Midbrain (tissue), 1 donor: ENCODE results near the gene GTSF1L.

Experiments
- DNase-seq: peaks from one replicate; lab custom pipeline; 2025; lab: John Stamatoyannopoulos, UW

Gene GTSF1L

DNA sequence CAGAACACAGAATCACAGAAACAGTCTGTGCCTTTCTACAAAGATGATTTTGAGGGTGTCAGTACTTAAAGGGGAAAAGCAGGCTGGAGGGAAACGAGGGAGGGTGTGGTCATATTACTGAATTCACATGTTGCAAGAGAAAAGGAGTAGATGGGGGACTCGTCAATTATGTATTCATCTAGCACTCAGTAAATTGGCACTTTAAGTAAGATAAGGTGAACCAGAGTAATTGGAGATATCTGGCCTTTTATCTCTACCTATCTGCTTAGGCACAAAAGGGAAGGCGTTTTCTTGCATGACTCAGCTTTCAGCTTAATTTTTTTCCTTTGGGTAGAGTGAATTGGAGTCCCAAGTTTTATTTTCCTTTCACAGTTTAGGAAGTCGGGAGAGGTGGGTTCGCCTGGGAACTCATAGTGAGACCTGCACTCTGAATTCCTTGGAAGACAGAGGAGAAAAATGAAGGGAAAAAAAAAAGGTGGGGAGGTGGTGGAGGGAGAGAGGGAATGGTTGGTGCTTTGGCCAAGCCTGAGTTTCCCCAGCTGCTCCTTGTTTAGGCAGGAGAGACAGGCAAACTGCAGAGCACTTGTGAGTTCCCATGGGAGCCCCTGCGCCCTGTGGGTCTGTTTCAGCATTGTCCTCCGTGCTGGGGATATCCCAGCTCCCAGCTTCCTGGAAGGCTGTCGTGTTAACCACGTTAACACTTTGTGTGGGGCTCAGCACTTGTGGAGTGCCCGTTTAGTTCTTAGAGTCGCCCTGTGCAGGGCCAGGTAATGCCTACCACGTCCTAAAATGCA, 19.7 kb upstream of the GTSF1L start:
- DNase-seq = no peak

DNA sequence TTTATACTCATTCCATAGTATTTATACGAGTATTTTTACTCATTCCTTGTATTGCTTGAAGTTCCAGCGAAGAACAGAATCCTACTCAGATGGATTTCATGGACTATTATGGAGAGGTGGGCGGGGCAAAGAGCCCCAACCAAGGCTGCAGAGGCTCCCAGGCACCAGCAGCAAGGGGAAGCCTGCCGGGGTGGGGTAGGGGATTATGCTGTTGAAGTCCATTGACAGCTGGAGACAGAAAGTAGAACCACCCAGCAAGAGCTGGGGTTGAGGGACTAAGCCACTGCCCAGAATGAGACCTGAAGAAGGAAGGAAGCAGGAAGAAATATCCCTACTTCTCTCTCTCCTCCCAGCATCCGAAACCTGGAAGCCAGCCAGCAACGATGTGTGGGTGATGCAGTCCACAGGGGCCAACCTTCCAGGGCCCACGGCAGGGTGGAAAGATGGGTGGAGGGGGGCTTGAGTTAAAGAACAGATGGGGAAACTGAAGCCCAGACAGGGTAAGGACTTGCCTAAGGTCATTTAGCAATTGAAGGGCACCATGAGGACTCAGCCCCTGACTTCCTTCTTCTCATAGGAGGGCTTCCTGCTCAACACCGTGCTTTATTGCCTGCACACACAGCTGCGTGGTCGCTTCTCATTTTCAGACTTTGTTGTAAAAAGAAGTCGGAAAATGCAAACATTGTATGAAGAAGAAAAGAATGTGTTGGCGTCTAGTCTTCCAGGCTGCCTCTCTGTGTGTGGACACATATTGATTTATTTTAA, 18.3 kb upstream of the GTSF1L start:
- DNase-seq = no peak

DNA sequence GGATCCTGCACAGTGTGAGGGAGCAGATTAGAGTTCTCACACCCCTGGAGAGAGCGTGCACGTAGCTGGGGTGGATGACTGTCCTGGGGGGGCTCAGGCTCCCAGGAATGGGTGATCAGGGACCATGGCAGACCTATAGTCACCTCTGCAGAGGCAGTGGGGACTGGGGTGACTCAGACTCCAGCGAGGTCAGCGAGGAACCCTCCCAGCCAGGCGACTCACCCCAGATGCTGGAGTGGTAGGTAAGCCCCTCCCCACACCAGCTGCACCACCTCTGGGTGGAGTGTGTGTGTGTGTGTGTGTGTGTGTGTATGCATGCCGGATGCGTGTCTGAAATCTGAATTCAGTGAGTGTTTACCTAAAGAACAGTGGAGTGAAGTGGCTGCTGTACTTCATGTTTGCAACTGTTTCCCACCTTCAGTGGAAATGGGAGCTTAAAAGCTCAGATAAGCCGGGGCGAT, 17.4 kb upstream of the GTSF1L start:
- no peak for DNase-seq

DNA sequence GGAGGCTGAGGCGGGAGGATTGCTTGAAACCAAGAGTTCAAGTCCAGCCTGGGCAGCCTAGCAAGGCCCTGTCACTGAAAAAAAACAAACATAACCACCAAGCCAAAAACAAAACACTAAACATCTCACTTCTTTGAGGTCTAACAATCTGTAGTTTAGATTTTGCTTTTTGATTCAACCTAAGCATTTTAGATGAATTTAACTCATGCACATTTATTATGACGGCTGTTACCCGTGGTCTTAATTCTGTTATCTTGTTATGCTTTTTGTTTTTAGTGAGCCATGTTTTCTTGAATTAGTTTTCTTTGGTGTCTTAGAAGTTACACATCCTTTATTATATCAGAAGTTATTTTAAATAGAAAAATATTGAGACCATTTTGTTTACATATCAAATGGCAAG, 13.8 kb upstream of the GTSF1L start:
- DNase-seq = no peak

DNA sequence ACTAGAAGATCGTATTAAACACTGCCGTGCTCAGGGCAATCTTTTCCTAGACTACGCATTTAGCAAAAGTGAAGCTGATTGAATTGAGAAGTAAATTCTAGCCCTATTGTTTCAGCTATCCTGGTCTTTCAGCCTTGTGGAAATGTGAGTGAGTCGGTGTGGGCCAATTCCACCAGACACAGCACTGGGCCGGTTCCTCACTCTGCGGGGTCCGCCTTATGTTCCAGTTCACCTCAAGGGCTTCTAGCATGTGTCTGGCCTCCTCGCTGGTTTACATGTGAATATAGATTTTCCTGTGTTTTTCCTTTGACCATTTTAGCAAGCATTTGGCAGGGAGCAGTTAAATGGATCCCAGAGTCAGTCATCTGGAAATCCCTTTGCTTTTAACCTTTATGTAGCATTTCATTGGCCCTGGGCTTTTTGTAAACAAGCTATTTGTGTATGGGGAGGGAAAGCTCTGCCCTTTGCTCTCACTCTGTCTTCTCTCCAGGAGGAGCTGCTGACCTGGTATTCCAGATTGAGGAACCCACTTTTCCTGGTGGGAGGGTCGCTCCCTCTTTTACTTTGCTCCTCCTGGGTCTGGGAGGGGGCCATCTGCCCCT, 12.4 kb upstream of the GTSF1L start:
- no peak for DNase-seq

DNA sequence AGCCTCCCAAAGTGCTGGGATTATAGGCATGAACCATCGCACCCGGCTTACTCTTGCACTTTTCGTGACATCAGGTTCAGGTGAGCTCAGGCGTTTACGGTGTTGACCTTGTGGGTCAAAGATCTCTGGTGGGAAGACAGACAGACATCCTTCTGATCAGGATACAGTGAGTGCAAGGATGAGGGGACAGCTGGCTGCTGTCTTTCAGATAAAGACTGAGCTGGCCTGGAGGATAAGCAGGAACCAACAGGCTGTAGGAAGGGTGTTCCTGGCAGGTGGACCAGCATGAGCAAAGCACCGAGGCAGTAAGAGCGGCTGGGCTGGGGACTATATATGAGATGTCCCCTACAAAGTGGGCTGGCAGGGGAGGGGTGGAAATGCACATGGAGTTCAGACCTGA, 11.1 kb upstream of the GTSF1L start:
- DNase-seq = no peak

DNA sequence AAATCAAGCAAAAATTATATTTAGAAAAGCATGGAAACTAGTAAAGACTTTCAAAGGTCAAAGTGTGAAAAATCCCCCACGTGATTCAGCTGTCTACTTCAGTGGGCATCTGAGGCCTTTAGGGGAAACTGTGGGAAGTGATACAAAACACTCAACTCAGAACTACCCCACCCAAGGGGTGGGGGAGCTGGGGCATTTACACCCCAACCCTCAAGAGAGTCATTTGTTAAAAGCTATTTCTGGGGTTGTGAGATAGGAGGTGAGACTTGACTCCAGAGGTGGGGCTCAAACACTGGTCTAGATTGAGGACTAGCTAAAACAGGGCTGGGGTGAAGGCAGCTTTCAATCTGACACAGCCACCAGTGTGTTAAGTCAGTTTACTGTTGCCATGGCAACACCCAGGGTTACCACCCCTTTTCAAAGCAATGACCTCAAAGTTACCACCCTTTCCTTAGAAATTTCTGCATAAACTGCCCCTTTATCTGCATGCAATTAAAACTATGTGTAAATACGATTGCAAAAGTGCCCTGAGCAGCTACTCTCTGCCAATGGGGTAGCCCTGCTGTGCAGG, 9.9 kb upstream of the GTSF1L start:
- no peak for DNase-seq

DNA sequence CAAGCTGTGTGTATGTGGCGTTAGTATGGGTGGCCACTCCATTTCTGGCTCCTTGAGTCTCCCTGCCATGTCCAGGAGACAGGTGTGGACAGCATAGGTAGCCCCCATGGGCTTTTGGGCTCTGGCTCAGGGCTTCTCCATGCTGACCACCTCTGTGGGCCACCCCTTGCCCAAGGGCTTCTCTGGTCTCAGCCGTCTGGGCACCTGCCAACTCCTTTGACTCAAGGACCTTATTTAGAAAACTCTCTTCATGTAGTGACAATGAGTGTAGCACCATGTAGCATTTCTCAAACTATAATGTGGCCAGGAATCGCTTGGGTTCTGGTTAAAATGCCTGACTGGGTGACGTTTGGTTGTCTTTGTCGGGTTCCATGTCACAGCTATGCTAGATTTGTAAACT, 5.1 kb upstream of the GTSF1L start:
- DNase-seq = no peak

DNA sequence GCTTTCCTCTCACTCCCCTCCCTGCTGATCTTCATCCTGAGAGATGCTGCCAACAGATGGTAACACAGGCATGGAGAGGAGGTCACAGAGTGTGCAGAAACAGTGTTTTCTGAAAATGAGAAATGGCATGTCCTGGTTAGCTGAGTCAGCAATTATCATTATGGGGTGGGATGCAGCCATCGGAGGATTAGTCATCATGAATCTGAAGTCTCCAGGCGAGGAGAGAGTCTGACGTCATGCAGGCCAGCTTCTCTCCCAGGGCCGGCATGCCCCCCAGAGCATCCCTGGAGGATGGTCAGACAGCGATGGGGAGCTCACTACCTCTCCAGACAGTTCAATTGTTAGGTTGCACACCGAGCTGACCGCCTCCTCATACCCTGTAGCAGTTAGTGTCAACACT, 4.7 kb upstream of the GTSF1L start:
- no peak for DNase-seq

DNA sequence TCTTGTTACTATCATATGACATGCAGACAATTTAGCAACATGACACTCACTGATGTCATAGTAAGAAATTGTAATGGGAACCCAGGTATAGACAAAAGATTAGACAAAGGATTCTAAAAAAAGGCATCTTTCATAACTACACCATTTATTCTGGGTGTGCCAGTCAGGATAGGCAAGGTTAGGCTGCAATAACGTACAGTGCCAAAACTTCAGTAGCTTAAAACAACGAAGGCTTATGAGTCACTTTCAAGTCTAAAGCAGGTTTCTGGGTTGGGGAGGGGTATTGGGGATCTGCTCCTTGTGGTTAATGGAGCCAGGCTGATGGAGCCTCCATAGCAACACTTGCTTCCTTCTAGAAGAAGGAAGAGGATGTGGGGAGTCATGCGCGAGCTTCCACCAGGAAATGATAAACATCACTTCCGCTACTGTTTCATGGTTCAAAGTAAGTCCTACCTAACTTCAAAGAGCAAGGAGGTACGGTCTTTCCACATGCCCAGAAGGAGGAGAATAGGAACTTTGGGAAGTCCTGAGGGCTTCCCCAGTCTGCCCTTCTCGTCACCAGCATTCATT, 2.0 kb upstream of the GTSF1L start:
- no peak for DNase-seq

DNA sequence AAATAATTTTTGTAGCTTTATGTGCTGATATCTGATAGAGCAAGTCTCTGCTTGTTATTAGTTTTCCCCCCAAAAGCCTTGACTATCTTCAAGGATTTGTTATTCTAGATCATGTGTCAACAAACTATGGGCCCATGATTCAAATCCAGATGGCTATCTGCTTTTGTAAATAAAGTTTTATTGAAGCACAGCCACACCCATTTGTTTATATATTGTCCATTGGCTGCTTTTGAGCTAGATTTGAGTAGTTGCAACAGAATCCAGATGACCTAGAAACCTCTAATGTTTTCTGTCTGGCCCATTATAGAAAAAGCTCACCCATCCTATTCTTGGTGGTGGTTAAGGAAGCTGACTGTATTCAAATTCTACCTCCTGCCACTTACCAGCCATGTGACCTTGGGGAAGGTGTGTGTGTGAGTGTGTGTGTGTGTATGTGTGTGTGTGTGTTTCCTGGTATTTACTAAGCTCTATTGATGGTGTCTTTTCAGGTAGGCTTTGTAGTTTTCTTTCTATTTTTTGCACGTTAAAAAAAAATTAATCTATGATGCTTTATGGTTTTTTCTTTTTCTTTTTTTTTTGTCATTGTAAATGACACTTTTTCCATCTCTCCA, 1.3 kb upstream of the GTSF1L start:
- no peak for DNase-seq

DNA sequence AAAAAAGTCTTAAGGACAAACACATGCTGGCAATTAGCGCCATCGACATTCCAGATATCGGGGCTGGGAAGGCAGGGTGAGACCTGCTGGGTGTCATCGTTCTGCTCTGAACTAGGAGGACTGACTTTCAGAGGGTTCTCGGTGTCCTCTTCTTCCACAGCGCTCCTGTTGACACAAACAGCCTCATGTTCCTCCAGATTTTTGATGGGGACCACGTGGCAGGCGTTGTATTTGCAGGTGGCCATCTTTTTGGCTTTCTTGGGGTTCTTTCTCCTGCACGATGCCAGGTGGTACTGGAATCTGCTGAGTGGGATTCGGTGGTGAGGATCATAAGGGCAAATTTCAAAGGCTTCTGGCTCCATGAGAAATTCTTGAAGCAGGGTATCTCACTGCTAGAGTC, 469 bp downstream of the GTSF1L start:
- no peak for DNase-seq

DNA sequence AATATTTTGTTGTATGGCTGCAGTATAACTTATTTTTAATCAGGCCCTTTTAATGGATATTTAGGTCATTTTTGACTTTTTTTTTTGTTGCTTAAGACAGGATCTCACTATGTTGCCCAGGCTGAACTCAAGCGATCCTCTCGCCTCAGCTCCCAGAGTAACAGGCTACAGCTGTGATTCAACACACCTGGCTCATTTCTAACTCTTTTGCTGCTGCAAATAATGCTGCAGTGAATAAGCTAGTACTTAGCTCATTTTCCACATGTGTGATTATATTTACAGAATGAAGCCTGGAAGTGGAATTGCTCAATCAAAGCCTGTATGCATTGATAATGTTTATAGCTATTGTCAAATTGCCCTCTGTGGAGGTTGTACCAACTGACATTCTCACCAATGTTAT, 1.1 kb downstream of the GTSF1L start:
- DNase-seq = no peak

DNA sequence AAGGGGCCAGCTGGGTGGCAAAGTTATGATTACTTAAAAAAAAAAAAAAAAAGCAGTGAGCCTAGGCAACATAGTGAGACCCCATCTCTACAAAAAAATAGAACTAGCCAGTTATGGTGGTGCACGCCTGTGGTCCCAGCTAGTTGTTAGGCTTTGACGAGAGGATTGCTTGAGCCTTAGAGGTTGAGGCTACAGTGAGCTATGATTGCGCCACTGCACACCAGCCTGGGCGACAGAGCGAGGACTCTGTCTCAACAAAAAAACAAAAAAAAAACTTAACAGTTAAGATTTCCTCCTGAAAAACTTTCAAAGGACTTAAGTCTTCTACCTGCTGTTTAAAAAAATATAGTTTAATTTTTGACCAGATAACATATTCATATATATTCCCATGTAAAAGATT, 2.4 kb downstream of the GTSF1L start:
- no peak for DNase-seq

DNA sequence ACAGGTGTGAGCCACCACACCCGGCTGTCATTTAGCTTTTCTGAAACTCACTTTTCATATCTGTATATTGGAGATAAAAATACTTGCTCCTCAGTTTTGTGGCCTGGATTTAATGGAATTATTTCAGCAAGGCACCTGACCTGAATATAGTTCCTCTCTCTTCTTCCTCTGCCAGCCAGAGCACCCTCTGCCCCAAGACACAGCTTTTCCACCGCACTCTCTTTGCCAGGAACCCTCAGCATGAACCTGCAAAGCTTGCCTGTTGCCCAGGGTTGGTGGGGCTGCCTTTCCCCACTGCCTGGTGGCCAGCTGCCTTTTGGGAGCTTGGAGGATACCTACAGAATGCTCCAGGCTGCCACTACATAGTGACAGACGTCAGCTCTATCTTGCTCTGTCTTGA, 3.1 kb downstream of the GTSF1L start:
- DNase-seq = no peak

DNA sequence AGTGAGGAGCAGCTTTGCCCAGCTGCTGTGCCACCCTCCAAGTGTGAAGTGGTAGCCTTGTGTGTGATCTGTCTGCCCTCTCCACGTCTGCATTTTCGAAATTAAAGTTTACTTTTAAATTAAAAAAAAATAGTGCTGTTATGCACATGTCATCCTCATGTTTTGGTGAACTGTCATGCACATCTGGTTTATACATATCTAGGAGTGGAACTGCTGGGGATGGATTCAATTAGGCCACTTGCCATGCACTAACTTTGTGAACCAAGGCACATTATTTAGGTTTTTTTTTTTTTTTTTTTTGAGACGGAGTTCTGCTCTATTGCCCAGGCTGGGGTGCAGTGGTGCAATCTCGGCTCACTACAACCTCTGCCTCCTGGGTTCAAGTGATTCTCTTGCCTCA, 3.6 kb downstream of the GTSF1L start:
- no peak for DNase-seq

DNA sequence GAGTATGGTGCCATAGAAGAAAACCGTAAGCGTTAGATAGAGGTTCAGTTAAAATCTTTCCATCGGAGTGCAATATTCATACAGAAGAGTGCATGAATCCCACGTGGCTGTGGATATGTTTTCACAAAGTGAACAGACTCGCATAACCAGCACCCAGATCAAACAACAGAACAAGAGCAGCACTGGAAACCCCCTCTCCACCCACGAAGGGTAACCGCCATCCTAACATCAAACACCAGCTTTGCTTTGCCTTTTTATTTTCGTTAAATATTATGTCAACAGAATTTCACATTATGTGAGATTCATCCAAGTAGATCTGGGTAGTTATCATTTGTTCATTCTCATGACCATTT, 4.7 kb downstream of the GTSF1L start:
- no peak for DNase-seq

DNA sequence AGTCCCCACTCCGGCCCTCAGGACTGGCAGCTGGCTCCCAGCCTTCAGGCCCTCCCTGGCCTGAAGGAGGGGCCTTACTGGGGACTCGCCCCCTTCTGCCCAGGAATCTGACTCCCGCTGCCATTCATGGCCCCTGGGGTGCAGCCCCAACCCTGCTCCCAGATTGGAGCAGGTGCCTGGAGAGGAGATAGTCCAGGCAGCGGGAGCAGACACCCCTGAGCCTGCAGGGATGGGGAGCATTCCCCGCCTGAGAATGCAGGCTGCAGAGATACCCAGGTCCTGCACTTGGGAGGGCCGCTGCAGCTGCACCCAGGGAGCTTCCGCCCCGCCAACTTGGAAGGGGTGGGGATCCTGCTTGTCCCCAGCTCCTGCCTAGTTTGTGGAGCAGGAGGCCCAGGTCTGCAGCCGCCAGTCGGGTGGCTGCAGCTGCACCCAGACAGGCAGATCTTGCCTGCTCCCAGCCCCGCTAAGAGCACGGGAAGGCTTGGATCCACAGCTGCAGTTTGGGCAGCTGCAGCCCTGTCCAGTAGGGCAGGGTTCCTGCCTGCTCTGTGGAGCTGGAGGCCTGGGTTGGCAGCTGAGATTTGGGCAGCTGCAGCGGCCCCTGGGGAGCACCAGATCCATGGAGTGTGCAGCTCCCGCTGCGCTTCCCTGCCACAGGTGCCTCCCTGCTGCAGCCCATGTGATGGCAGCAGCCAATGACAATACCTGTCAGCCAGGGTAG, 5.2 kb downstream of the GTSF1L start:
- no peak for DNase-seq

DNA sequence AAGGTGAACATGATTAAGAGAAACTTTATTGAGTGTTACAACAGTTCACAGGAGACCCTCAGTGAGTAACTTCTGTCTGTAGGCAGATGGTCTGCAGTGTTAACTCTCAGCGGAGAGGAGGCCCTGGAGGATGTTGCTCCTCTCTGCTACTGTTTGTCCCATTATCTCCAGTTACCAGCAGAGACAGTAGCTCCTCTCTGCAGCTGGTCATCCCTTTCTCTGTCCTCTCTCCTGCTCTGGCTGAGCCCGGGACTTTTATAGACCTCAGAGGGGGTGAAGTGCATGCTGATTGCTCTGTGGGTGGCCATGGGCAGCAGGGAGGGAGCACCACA, 5.7 kb downstream of the GTSF1L start:
- no peak for DNase-seq

DNA sequence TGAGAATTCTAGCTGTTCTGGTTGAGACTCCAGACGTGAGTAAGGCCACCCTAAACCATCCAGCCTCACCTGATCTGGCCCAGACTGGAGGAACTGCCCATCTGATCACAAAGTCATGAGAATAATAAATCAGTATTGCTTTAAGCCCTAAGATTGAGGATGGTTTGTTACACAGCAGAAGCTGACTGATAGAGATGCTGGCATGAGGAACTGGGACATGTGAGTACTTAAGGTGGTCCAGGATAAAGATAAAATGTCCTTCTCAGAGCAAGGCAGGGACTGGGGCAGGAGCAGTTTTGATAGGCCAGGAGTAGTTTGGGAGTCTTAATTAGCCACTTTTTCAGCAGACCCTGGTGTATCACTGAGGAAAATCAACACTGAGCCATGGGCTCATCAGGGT, 6.8 kb downstream of the GTSF1L start:
- DNase-seq = no peak

DNA sequence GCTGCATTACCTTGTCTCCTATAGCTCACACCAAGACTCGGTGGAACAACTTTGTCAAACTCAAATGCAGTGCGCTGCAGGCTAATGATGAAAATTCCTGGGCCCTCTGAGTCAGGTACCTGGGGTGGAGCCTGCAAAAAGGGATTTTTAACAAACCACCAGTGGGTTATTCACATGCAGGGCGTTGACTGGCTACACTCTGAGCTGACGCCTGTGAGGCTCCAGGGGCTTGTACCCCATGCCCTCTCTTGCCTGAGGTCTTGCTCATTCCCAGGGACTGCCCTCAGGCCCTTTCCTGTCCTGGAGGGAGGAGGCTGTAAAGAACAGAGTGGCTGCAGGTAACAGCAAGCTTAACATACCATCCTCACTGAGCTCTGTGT, 9.2 kb downstream of the GTSF1L start:
- DNase-seq = no peak
